Coronary artery (tissue), 2 donors: ENCODE results near the gene FAM50B.

ENCODE experiments used
- DNase-seq: peaks from one replicate; pipeline ENCODE4 v3.0.0-alpha.2; 2017; ENCODE audit warnings: low spot score
- H3K27ac ChIP-seq, 2 donors: fragments of 200-600 bp; sonication (generic); one replicate each; pipeline ENCODE4 v1.5.1; 2016 to 2019
- H3K4me3 ChIP-seq: fragments of 200-600 bp; sonication (generic); 2 replicates; pipeline ENCODE4 v1.5.1; 2016; ENCODE audit warnings: mild to moderate bottlenecking, moderate library complexity
- CTCF ChIP-seq: fragments of 200-600 bp; sonication (generic); IDR thresholded peaks from one replicate; pipeline ENCODE4 v1.5.1; 2019; ENCODE audit warnings: antibody characterized with exemption

The FAM50B gene

DNA sequence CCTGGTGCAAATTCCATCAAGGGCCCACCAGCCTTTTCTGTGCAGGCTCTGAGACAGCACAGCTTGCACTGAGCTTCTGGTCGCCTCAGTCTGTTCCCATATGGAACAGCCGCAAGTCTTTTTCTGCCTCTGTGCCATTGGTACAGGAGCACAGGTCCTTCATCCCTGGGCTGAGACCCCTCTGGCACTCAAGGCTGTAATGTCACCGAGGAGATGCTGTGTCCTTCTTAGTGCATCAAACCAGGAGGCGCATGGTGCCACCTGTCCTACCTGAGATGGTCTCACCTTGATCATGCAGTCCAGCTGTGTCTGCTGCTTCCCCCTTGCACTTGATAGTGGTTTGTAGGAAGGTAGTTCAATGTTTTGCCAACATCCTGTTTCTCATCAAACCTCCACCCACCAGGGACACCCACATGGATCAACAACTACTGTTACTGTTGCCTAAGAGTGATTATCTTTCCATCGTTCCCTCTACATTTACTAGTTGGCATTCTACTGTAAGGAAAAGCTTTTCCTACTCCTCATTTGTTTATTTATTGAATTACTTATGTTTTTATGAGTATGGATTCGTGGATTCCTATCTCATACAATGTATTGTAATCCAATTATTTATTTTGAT lies 29.0 kb downstream of the FAM50B start:
- no peak for TF ChIP-seq CTCF
- Histone ChIP-seq H3K27ac (peak overlapping the region in 1 of 2 donors; percentile 13), H3K4me3 (no peak overlapping the region)
- no peak for DNase-seq

DNA sequence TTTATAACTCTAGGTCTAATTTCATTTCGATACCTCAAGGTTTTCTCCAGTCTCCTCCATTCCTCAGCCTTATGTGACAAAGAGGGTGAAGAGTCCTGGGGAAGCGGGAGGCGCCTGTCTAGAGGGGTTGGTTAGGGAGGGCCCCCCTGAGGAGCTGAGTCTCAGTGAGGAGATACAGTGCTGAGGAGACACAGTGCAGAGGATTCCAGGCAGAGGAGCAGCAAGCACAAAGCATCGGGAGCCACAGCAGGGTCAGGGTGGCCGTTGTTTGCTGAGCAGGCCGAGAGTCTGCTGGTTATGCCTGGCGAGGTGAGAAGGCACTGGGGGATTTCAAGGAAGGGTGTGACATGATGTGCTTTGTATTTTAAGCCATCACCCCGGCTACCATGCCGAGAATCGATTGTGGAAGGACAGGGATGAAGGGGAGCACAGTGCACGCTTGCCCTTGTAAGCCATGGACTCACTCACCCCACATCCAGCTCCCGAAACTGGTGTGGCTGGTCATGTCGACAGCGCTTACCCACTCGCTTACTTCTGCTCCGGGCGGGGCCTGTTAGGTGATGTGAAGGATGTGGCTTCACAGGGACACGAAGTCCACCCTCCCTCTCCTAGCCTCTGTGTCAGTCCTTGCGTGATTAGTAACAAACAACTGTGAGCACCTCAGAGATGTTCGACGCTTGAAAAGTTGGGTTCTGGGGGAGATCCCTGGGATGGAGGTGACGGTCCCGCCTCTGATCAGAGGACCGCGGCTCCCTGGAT lies 30.2 kb downstream of the FAM50B start:
- Histone ChIP-seq H3K27ac (no peak overlapping the region), H3K4me3 (no peak overlapping the region)
- DNase-seq: no peak
- no peak for TF ChIP-seq CTCF

DNA sequence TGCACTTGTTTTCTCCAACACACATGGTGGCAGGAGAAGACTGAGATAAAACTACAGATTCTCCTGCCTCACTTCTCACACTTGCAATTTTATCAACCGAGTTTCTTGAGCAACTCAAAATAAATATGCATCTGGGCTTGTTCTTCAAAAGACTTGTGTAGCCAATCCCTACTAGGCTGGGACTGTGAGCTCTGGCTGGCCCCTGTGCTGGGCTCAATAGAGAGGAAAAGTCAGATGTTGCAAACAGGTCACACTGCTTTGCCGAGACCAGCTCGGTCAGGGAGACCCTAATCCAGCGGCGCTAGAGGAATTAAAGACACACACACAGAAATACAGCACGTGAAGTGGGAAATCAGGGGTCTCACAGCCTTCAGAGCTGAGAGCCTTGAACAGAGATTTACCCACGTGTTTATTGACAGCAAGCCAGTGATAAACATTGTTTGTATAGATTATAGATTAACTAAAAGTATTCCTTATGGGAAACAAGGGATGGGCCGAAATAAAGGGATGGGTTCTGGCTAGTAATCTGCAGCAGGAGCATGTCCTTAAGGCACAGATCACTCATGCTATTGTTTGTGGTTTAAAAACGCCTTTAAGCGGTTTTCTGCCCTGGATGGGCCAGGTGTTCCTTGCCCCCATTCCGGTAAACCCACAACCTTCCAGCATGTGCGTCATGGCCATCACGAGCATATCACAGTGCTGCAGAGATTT lies 32.7 kb downstream of the FAM50B start:
- TF ChIP-seq CTCF: no peak
- no peak overlapping the region for H3K4me3 ChIP-seq
- H3K27ac ChIP-seq: peak overlapping the region in 1 of 2 donors; percentile 38
- no peak for DNase-seq

DNA sequence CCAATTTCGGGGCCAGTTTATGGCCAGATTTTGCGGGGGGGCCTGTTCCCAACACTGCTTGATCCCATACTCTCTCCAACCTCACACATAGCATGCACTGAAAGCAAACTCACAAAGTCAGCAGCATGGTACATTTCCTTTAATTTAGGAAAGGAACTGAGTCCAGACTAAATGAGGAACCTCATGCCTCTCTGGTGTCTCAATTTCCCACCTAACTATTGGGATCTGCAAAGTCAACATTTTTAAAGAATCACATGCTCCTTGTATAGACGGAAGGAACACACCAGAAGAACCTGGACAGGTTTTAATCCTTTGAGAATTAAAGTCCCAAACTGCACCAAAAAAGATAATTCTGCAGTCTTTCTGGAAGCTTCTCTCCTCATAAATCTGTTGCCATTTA lies 33.3 kb downstream of the FAM50B start:
- no peak for TF ChIP-seq CTCF
- no peak overlapping the region for H3K4me3 ChIP-seq
- H3K27ac ChIP-seq: peak overlapping the region in 1 of 2 donors; percentile 38
- DNase-seq: no peak

DNA sequence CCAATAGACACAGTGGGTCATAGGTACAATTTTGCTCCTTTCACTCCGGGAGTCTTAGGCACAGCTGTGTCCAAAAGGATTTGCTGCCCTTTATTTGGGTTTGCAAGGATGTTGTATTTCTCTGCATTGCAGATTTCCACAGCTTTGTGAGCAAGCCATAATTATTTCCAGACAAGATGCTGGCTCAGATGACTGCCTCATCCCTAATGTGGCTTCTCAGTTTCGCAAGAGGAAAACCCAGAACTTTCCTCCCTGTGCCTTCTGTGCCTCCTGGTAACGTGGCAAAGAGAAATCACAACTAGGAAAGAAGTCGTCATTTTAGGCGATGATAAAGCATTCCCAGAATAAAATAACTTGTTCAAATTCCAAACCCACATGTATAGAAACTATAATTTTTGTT lies 33.7 kb downstream of the FAM50B start:
- no peak overlapping the region for H3K4me3 ChIP-seq
- TF ChIP-seq CTCF: no peak
- no peak for DNase-seq
- peak overlapping the region in 1 of 2 donors; percentile 66 for H3K27ac ChIP-seq

- Histone ChIP-seq H3K4me3 (no peak overlapping the region), H3K27ac (peak overlapping the region in 1 of 2 donors; percentile 17)
- DNase-seq: no peak
- TF ChIP-seq CTCF: no peak
Observed at GRCh38 chr6:3884007-3884745, 35.0 kb downstream of the FAM50B start.
